PC-9 (cell line): ENCODE data around the gene AKAP8. TPM values are rescaled to one million over a fixed set of nuclear protein-coding genes. Genes with fewer than 3 reads are reported as not detected.

Source experiments
- BruUV-seq: library from RNA; stranded (reverse); fragments of 400-500 nt; replicated peaks from 2 replicates; lab custom pipeline; 2021; lab: Mats Ljungman, UMichigan
- CTCF ChIA-PET: fragments of 300-600 bp; sonication (Branson Sonifier 250); formaldehyde crosslinking; loops from one replicate; lab custom pipeline; 2022; ENCODE audit warnings: antibody characterized with exemption; lab: Charles Lee
- POLR2A ChIA-PET: fragments of 300-600 bp; sonication (Branson Sonifier 250); formaldehyde crosslinking; loops from one replicate; lab custom pipeline; 2022; ENCODE audit warnings: antibody characterized with exemption; ENCODE audit not compliant: unreplicated experiment; lab: Charles Lee
- DNase-seq, 2 experiments: peaks; one replicate each; pipeline versions ENCODE4 v3.0.0 to v3.0.0-alpha.2; 2015 to 2022; ENCODE audit warnings: mixed read lengths in 1 of 2
- H2AFZ ChIP-seq: fragments of 200-600 bp; sonication (generic); 2 replicates; pipeline ENCODE4 v1.8.1; 2017; ENCODE audit warnings: antibody characterized with exemption
- H3F3A ChIP-seq: fragments of 200-600 bp; sonication (generic); 2 replicates; pipeline ENCODE4 v1.8.1; 2017; ENCODE audit warnings: antibody characterized with exemption, mild to moderate bottlenecking, low read depth; ENCODE audit not compliant: insufficient read depth
- H3K27ac ChIP-seq: fragments of 200-600 bp; sonication (generic); 2 replicates; pipeline ENCODE4 v1.6.1; 2016; ENCODE audit warnings: mixed run types
- H3K27me3 ChIP-seq: fragments of 200-600 bp; sonication (generic); 2 replicates; pipeline ENCODE4 v1.6.1; 2016; ENCODE audit warnings: low read depth, mixed run types; ENCODE audit not compliant: insufficient read depth
- H3K36me3 ChIP-seq: fragments of 200-600 bp; sonication (generic); 2 replicates; pipeline ENCODE4 v1.6.1; 2016; ENCODE audit warnings: low read depth, mixed run types
- H3K4me1 ChIP-seq: fragments of 200-600 bp; sonication (generic); replicated peaks from 2 replicates; pipeline ENCODE4 v1.6.1; 2016; ENCODE audit warnings: mixed run types; ENCODE audit not compliant: insufficient read depth
- H3K4me2 ChIP-seq: fragments of 200-600 bp; sonication (generic); 2 replicates; pipeline ENCODE4 v1.6.1; 2017; ENCODE audit warnings: mixed run types
- H3K4me3 ChIP-seq: fragments of 200-600 bp; sonication (generic); 2 replicates; pipeline ENCODE4 v1.6.1; 2016; ENCODE audit warnings: mixed run types
- H3K79me2 ChIP-seq: fragments of 200-600 bp; sonication (generic); 2 replicates; pipeline ENCODE4 v1.6.1; 2017; ENCODE audit warnings: low read depth, mixed run types
- H3K9me2 ChIP-seq: fragments of 200-600 bp; sonication (generic); 2 replicates; pipeline ENCODE4 v1.8.1; 2017; ENCODE audit warnings: mild to moderate bottlenecking; ENCODE audit not compliant: insufficient read depth
- H3K9me3 ChIP-seq: fragments of 200-600 bp; sonication (generic); 2 replicates; pipeline ENCODE4 v1.8.1; 2016; ENCODE audit warnings: low read depth; ENCODE audit not compliant: insufficient read depth
- H4K20me1 ChIP-seq: fragments of 200-600 bp; sonication (generic); 2 replicates; pipeline ENCODE4 v1.8.1; 2017; ENCODE audit not compliant: insufficient read depth
- EZH2 ChIP-seq: fragments of 200-600 bp; sonication (generic); IDR thresholded peaks from 2 replicates; pipeline ENCODE4 v1.8.0; 2017; ENCODE audit warnings: antibody characterized with exemption, low read depth
- intact Hi-C: fragments of 100-400 bp; cut with micrococcal nuclease; formaldehyde crosslinking; loops from one replicate; pipeline ENCODE4 v1.10.0; 2022; ENCODE audit not compliant: unreplicated experiment
- total RNA-seq: library from RNA; stranded (reverse); gene quantifications from 2 replicates; pipeline ENCODE4 v1.2.3, GENCODE V29; 2021
- TF ChIP-seq, protein P1 (sequence below): fragments of 200-600 bp; sonication (generic); conservative IDR thresholded peaks from 2 replicates; pipeline ENCODE4 v1.6.1; 2017; ENCODE audit warnings: mixed run types, antibody characterized with exemption, mild to moderate bottlenecking, moderate library complexity

The AKAP8 gene
- total RNA-seq, 1 experiment from 2014 or later, result 43.4 TPM

DNA sequence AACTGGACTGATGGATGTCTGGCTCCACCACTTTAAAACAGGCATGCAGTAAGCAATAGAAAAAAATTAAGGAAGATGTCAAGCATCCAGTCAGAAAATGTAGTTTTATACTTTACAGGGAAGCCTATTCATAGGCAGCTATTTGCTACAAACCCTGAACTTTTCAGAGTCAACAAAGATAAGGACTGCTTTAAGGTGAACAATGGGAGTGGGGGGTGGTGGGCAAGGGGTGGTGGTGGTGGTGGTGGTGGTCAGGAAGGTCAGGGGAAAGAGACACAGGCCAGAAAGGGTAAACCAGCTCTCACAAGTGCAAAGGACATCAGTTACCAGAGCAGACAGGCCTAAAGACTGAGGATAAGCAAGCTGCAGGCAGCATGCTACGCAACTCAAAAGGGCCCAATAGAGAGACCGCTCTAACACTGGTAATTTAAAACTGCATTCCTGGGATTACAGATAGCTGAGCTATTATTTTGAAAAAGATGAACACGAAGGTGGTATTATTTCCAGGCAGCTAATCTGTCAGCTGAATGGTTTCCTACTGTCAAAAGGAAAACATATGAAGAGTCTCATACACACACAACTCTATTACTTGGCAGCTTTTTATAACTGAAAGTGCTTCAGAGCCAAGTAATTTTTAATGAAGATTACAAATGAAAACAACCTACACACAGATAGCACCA lies 62.1 kb downstream of the AKAP8 start:
- Histone ChIP-seq H3K27me3 (no peaks in the 10 kb centered on the region), H3K9me2 (no peaks in the 10 kb centered on the region), H2AFZ (no peak overlapping the region), H3K36me3 (0 out of 2 replicates have a peak, but pooled peaks cover 9% of the 10 kb centered on the region), H3K79me2 (peaks cover 100% of the 10 kb centered on the region), H3F3A (peaks cover 47% of the 10 kb centered on the region), H3K4me1 (peaks cover 38% of the 10 kb centered on the region), H4K20me1 (peaks cover 100% of the 10 kb centered on the region), H3K4me3 (no peak overlapping the region), H3K27ac (peak overlapping the region; percentile 13; the same call in 1 of the 2 replicates), H3K9me3 (no peaks in the 10 kb centered on the region), H3K4me2 (no peak overlapping the region)
- intact Hi-C loops, result no loop called here
- DNase-seq, result no peak
- POLR2A ChIA-PET, result no interaction called here
- TF ChIP-seq, protein P1, sequence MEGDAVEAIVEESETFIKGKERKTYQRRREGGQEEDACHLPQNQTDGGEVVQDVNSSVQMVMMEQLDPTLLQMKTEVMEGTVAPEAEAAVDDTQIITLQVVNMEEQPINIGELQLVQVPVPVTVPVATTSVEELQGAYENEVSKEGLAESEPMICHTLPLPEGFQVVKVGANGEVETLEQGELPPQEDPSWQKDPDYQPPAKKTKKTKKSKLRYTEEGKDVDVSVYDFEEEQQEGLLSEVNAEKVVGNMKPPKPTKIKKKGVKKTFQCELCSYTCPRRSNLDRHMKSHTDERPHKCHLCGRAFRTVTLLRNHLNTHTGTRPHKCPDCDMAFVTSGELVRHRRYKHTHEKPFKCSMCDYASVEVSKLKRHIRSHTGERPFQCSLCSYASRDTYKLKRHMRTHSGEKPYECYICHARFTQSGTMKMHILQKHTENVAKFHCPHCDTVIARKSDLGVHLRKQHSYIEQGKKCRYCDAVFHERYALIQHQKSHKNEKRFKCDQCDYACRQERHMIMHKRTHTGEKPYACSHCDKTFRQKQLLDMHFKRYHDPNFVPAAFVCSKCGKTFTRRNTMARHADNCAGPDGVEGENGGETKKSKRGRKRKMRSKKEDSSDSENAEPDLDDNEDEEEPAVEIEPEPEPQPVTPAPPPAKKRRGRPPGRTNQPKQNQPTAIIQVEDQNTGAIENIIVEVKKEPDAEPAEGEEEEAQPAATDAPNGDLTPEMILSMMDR, result no peak
- no peak for TF ChIP-seq EZH2
- CTCF ChIA-PET, result interaction anchor here (0.6 kb wide), 1 partner anchor 60 kb away, joined by 4 read pairs; no protein-coding TSS in a partner anchor
- no TSS peak for BruUV-seq

DNA sequence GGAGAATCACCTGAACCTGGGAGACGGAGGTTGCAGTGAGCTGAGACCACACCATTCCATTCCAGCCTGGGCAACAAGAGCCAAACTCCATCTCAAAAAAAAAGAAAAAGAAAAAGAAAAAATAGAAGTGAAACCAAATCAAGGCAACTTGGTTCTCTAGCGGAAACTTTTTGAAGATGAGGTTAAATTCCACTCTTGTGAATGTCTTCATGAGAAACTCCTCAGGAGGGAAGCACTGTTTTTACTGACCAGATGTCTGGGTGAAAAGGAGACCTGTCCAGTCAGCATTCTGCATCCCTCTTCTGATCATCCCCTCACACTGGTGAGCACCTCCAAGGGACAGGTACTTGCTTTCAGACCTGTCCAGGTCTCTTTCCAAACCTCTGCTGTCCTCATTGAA lies 63.1 kb downstream of the AKAP8 start:
- H4K20me1 ChIP-seq, result peaks cover 100% of the 10 kb centered on the region
- H3K4me3 ChIP-seq, result no peak overlapping the region
- H3K36me3 ChIP-seq, result 0 out of 2 replicates have a peak, but pooled peaks cover 9% of the 10 kb centered on the region
- no peak overlapping the region for H3K4me2 ChIP-seq
- POLR2A ChIA-PET, result interaction anchor here (0.5 kb wide), 1 partner anchor 13 kb away, joined by 4 read pairs; no protein-coding TSS in a partner anchor
- peaks cover 38% of the 10 kb centered on the region for H3K4me1 ChIP-seq
- no peak for TF ChIP-seq EZH2
- TF ChIP-seq, protein P1, result no peak
- H3K79me2 ChIP-seq, result peaks cover 100% of the 10 kb centered on the region
- intact Hi-C loops, result no loop called here
- no peaks in the 10 kb centered on the region for H3K9me3 ChIP-seq
- no peak for DNase-seq
- CTCF ChIA-PET, result no interaction called here
- no peak overlapping the region for H3K27ac ChIP-seq
- no peaks in the 10 kb centered on the region for H3K9me2 ChIP-seq
- peaks cover 53% of the 10 kb centered on the region for H3F3A ChIP-seq
- no peak overlapping the region for H2AFZ ChIP-seq
- no TSS peak for BruUV-seq
- no peaks in the 10 kb centered on the region for H3K27me3 ChIP-seq

DNA sequence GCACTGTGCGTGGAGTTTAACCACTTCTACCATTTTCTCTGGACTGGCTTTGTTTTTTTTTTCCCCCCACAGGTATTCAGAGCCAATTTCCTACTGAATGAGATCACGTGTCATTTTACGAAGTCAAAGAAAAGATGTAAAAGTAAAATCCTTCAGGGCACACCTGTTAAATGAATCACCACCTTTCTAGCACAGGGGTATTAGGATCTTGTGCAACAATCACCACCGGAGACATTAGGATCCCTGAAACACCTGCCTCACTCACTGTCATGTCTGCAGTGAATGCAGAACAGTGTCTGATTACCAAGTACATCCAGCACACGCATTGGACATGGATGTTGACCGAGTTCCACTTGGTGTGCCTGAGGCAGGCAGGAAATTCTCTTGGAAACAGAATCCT lies 64.5 kb downstream of the AKAP8 start:
- peaks cover 100% of the 10 kb centered on the region for H3K79me2 ChIP-seq
- no peak for TF ChIP-seq EZH2
- TF ChIP-seq, protein P1, result no peak
- H3K4me1 ChIP-seq, result peaks cover 35% of the 10 kb centered on the region
- H3K4me3 ChIP-seq, result no peak overlapping the region
- no peaks in the 10 kb centered on the region for H3K9me3 ChIP-seq
- H3K4me2 ChIP-seq, result peak overlapping the region; percentile 35; the same call in 1 of the 2 replicates
- H2AFZ ChIP-seq, result no peak overlapping the region
- no peaks in the 10 kb centered on the region for H3K27me3 ChIP-seq
- ChIA-PET CTCF (no interaction called here), POLR2A (no interaction called here)
- H3K27ac ChIP-seq, result peak overlapping the region; percentile 42
- intact Hi-C loops, result no loop called here
- H3K36me3 ChIP-seq, result 0 out of 2 replicates have a peak, but pooled peaks cover 9% of the 10 kb centered on the region
- DNase-seq, result peak in 1 of 2 experiments; percentile 81
- H3F3A ChIP-seq, result peaks cover 52% of the 10 kb centered on the region
- no peaks in the 10 kb centered on the region for H3K9me2 ChIP-seq
- H4K20me1 ChIP-seq, result peaks cover 100% of the 10 kb centered on the region
- BruUV-seq, result no TSS peak
